ENCODE results near the gene SPANXA2.
"Not testable (repeated sequence)": the region's sequence is repeated elsewhere in the genome, so short reads cannot be mapped to it uniquely, and the experiment has no call there.

Gene SPANXA2

GRCh38 chrX:141589408-141589807 lies at the start of gene SPANXA2:
Gene SPANXA2, plus strand, starts transcription at chrX:141589708. Its CDS starts 60 bp downstream, at chrX:141589768.
- DNase-seq (ENCODE audit: low spot score): not testable (repeated sequence)

- not testable (repeated sequence) for DNase-seq (ENCODE audit: low spot score)
Observed at GRCh38 chrX:141542551-141542950, 47.0 kb upstream of the SPANXA2 start.

- not testable (repeated sequence) for DNase-seq (ENCODE audit: low spot score)
Observed at GRCh38 chrX:141584638-141585037, 4.9 kb upstream of the SPANXA2 start, which contains the start of gene SPANXA1. Gene SPANXA1, minus strand, starts transcription at chrX:141584738. Its CDS starts 60 bp downstream, at chrX:141584678.

- no peak for DNase-seq (ENCODE audit: low spot score)
Observed at GRCh38 chrX:141609111-141609510, 19.6 kb downstream of the SPANXA2 start.

- no peak for DNase-seq (ENCODE audit: low spot score)
Observed at GRCh38 chrX:141619336-141619735, 29.8 kb downstream of the SPANXA2 start.

- peak; percentile 2 for DNase-seq (ENCODE audit: low spot score)
Observed at GRCh38 chrX:141632124-141632523, 42.6 kb downstream of the SPANXA2 start.

- no peak for DNase-seq (ENCODE audit: low spot score)
Observed at GRCh38 chrX:141638550-141638949, 49.0 kb downstream of the SPANXA2 start.
